BLaER1 treated with 17β-estradiol and CSF1 and Interleukin-3, amounts not matched to agents 10 nM and 100 nM (cell line): ENCODE data around the gene SUMO2.
"Not testable (repeated sequence)": the region's sequence is repeated elsewhere in the genome, so short reads cannot be mapped to it uniquely, and the experiment has no call there.

Experiments
- H3K27ac ChIP-seq, 11 experiments: shearing (Covaris generic); formaldehyde crosslinking; 2 replicates each; pipeline ENCODE4 v1.8.1; 2022
- H3K27me3 ChIP-seq, 11 experiments: shearing (Covaris generic); formaldehyde crosslinking; 2 replicates each; pipeline ENCODE4 v1.8.1; 2022
- H3K36me3 ChIP-seq, 11 experiments: shearing (Covaris generic); formaldehyde crosslinking; 2 replicates each; pipeline ENCODE4 v1.8.1; 2022
- H3K4me1 ChIP-seq, 10 experiments: shearing (Covaris generic); formaldehyde crosslinking; 2 replicates each; pipeline ENCODE4 v1.8.1; 2022
- H3K4me2 ChIP-seq, 11 experiments: shearing (Covaris generic); formaldehyde crosslinking; 2 replicates each; pipeline ENCODE4 v1.8.1; 2022
- H3K4me3 ChIP-seq, 10 experiments: shearing (Covaris generic); formaldehyde crosslinking; 2 replicates each; pipeline ENCODE4 v1.8.1; 2022
- H3K9ac ChIP-seq, 11 experiments: shearing (Covaris generic); formaldehyde crosslinking; 2 replicates each; pipeline ENCODE4 v1.8.1; 2022
- H3K9me3 ChIP-seq, 11 experiments: shearing (Covaris generic); formaldehyde crosslinking; replicated peaks in 1 of 11; 2 replicates each; pipeline ENCODE4 v1.8.1; 2022
- H4K20me1 ChIP-seq, 11 experiments: shearing (Covaris generic); formaldehyde crosslinking; 2 replicates each; pipeline ENCODE4 v1.8.1; 2022
- Cebpa-rat ChIP-seq, 11 experiments: shearing (Covaris generic); IDR thresholded peaks; 2 replicates each; pipeline ENCODE4 v1.8.1; 2022

SUMO2 gene

GRCh38 chr17:75218131-75218530 lies 35.4 kb upstream of the SUMO2 start:
- H3K4me3 ChIP-seq = no peak overlapping the region
- no peaks in the 10 kb centered on the region for H3K9me3 ChIP-seq
- H3K4me1 ChIP-seq = no peaks in the 10 kb centered on the region

GRCh38 chr17:75209061-75209460 lies 26.3 kb upstream of the SUMO2 start:
- Histone ChIP-seq H3K27ac (no peak overlapping the region), H3K9me3 (no peaks in the 10 kb centered on the region), H3K4me3 (no peak overlapping the region), H3K4me1 (peaks cover 24 to 31% (median 27%) of the 10 kb centered on the region in 10 experiments), H3K36me3 (peaks cover 58 to 70% (median 63%) of the 10 kb centered on the region in 11 experiments), H4K20me1 (peaks cover 0 to 35% (median 19%) of the 10 kb centered on the region in 11 experiments; a peak in 10 of 22 replicates), H3K27me3 (no peaks in the 10 kb centered on the region), H3K9ac (peak overlapping the region in 8 of 11 experiments; percentile 3 to 96 (median 26); a peak in 4 of 22 replicates), H3K4me2 (no peak overlapping the region)
- TF ChIP-seq Cebpa-rat (IDR thresholded peaks at IDR 0.05) = no peak

More at GRCh38 chr17:75218131-75218530, 35.4 kb upstream of the SUMO2 start:
- no peaks in the 10 kb centered on the region for H3K27me3 ChIP-seq
- H3K36me3 ChIP-seq = peaks cover 95 to 100% (median 98%) of the 10 kb centered on the region in 11 experiments
- H3K27ac ChIP-seq = no peak overlapping the region
- no peak overlapping the region for H3K4me2 ChIP-seq
- H4K20me1 ChIP-seq = peaks cover 0 to 17% (median 0%) of the 10 kb centered on the region in 11 experiments; a peak in 2 of 22 replicates
- no peak overlapping the region; a peak in 1 of 22 replicates for H3K9ac ChIP-seq
- no peak for TF ChIP-seq Cebpa-rat (IDR thresholded peaks at IDR 0.05)

- H3K4me1 ChIP-seq = peaks cover 27 to 35% (median 30%) of the 10 kb centered on the region in 10 experiments
- TF ChIP-seq Cebpa-rat (IDR thresholded peaks at IDR 0.05) = no peak
- H3K36me3 ChIP-seq = peaks cover 49 to 61% (median 54%) of the 10 kb centered on the region in 11 experiments
- no peaks in the 10 kb centered on the region for H3K27me3 ChIP-seq
- no peaks in the 10 kb centered on the region for H3K9me3 ChIP-seq
- H3K4me2 ChIP-seq = peak overlapping the region in 8 of 11 experiments; percentile 82 to 95 (median 90); a peak in 14 of 22 replicates
- no peak overlapping the region for H3K4me3 ChIP-seq
- peak overlapping the region in 1 of 11 experiments; percentile 8; a peak in 1 of 22 replicates for H3K27ac ChIP-seq
- peaks cover 0 to 35% (median 19%) of the 10 kb centered on the region in 11 experiments; a peak in 10 of 22 replicates for H4K20me1 ChIP-seq
- peak overlapping the region; percentile 27 to 99 (median 96); a peak in 17 of 22 replicates for H3K9ac ChIP-seq
Observed at GRCh38 chr17:75208161-75208560, 25.4 kb upstream of the SUMO2 start.

- peaks cover 27 to 35% (median 30%) of the 10 kb centered on the region in 10 experiments for H3K4me1 ChIP-seq
- H3K9ac ChIP-seq = peak overlapping the region; percentile 27 to 99 (median 96); a peak in 18 of 22 replicates
- peak overlapping the region; percentile 82 to 95 (median 90); a peak in 20 of 22 replicates for H3K4me2 ChIP-seq
- H3K4me3 ChIP-seq = peak overlapping the region in 3 of 10 experiments; percentile 85 to 95 (median 86); a peak in 3 of 20 replicates
- peak overlapping the region in 1 of 11 experiments; percentile 99; a peak in 2 of 22 replicates for H3K27ac ChIP-seq
- peaks cover 0 to 35% (median 19%) of the 10 kb centered on the region in 11 experiments; a peak in 10 of 22 replicates for H4K20me1 ChIP-seq
- H3K9me3 ChIP-seq = no peaks in the 10 kb centered on the region
- H3K36me3 ChIP-seq = peaks cover 45 to 57% (median 50%) of the 10 kb centered on the region in 11 experiments
- no peaks in the 10 kb centered on the region for H3K27me3 ChIP-seq
- TF ChIP-seq Cebpa-rat (IDR thresholded peaks at IDR 0.05) = peak in 4 of 11 experiments; percentile 10 to 25 (median 19); a peak in 1 of 22 replicates
Observed at GRCh38 chr17:75207760-75208159, 25.0 kb upstream of the SUMO2 start.

GRCh38 chr17:75207050-75207407 lies 24.3 kb upstream of the SUMO2 start:
- peaks cover 0 to 35% (median 19%) of the 10 kb centered on the region in 11 experiments; a peak in 10 of 22 replicates for H4K20me1 ChIP-seq
- H3K4me1 ChIP-seq = peaks cover 28 to 36% (median 30%) of the 10 kb centered on the region in 10 experiments
- H3K9ac ChIP-seq = peak overlapping the region; percentile 93 to 99 (median 96); a peak in 21 of 22 replicates
- not testable (repeated sequence) for H3K9me3 ChIP-seq, H3K27me3 ChIP-seq
- H3K36me3 ChIP-seq = peaks cover 37 to 50% (median 43%) of the 10 kb centered on the region in 11 experiments
- H3K27ac ChIP-seq = peak overlapping the region in 8 of 11 experiments; percentile 4 to 99 (median 97); a peak in 9 of 22 replicates
- peak overlapping the region; percentile 82 to 95 (median 86) for H3K4me3 ChIP-seq
- peak overlapping the region; percentile 82 to 95 (median 90) for H3K4me2 ChIP-seq

GRCh38 chr17:75205793-75206163 lies 23.0 kb upstream of the SUMO2 start:
- Histone ChIP-seq H3K36me3 (peaks cover 25 to 37% (median 31%) of the 10 kb centered on the region in 11 experiments), H4K20me1 (peaks cover 0 to 33% (median 19%) of the 10 kb centered on the region in 11 experiments; a peak in 10 of 22 replicates), H3K4me2 (peak overlapping the region; percentile 82 to 95 (median 90)), H3K9ac (peak overlapping the region; percentile 93 to 99 (median 96)), H3K27me3 (no peaks in the 10 kb centered on the region), H3K4me3 (peak overlapping the region; percentile 82 to 95 (median 86)), H3K27ac (peak overlapping the region; percentile 95 to 99 (median 98)), H3K4me1 (peaks cover 29 to 38% (median 31%) of the 10 kb centered on the region in 10 experiments), H3K9me3 (no peaks in the 10 kb centered on the region)
- TF ChIP-seq Cebpa-rat (IDR thresholded peaks at IDR 0.05) = no peak

- Histone ChIP-seq H3K9ac (peak within 1 kb of the TSS; percentile 93 to 99 (median 96)), H3K27ac (peak within 1 kb of the TSS; percentile 95 to 99 (median 98)), H3K27me3 (no peaks in the 10 kb centered on the region), H3K9me3 (no peaks in the 10 kb centered on the region), H3K4me2 (peak within 1 kb of the TSS; percentile 82 to 95 (median 90)), H3K4me3 (peak within 1 kb of the TSS; percentile 82 to 95 (median 86)), H3K4me1 (peaks cover 29 to 38% (median 31%) of the 10 kb centered on the region in 10 experiments), H3K36me3 (peaks cover 19 to 32% (median 25%) of the 10 kb centered on the region in 11 experiments), H4K20me1 (peaks cover 0 to 33% (median 19%) of the 10 kb centered on the region in 11 experiments; a peak in 10 of 22 replicates)
- no peak for TF ChIP-seq Cebpa-rat (IDR thresholded peaks at IDR 0.05)
Observed at GRCh38 chr17:75205037-75205792, 22.5 kb upstream of the SUMO2 start, which contains the start of gene NUP85. NUP85 (plus strand) TSS chr17:75205679; CDS start chr17:75205762, 83 bp downstream.

- Histone ChIP-seq H3K4me2 (no peak overlapping the region), H3K9ac (no peak overlapping the region), H3K9me3 (no peaks in the 10 kb centered on the region), H4K20me1 (no peaks in the 10 kb centered on the region), H3K36me3 (no peaks in the 10 kb centered on the region), H3K4me3 (no peak overlapping the region), H3K27ac (no peak overlapping the region), H3K27me3 (no peaks in the 10 kb centered on the region), H3K4me1 (peaks cover 11 to 17% (median 13%) of the 10 kb centered on the region in 10 experiments)
- TF ChIP-seq Cebpa-rat (IDR thresholded peaks at IDR 0.05) = no peak
Observed at GRCh38 chr17:75199886-75200618, 17.3 kb upstream of the SUMO2 start.
